ENCODE data around the gene ADORA2A. TPM values are rescaled to one million over a fixed set of nuclear protein-coding genes. Genes with fewer than 3 reads are reported as not detected.

ADORA2A gene
- total RNA-seq, 2 experiments from 2014 or later = 15.5 to 16.4 TPM

- H3K36me3 Mint-ChIP-seq (ENCODE audit: low read depth) = no peaks in the 10 kb centered on the region
- POLR2A ChIA-PET = no interaction called here
- Histone ChIP-seq H3K27ac (ENCODE audit: low read depth in 1 of 2, low read length in 2 of 2) (no peak overlapping the region), H3K9me3 (ENCODE audit: control insufficient read depth in 1 of 2, insufficient read depth in 1 of 2, low read length in 2 of 2) (no peaks in the 10 kb centered on the region), H3K4me1 (ENCODE audit: insufficient read depth, low read length) (no peaks in the 10 kb centered on the region), H3K4me3 (ENCODE audit: low read length) (no peak overlapping the region), H3K27me3 (ENCODE audit: control insufficient read depth in 1 of 2, insufficient read depth in 2 of 2, low read length in 2 of 2) (no peaks in the 10 kb centered on the region), H3K36me3 (ENCODE audit: insufficient read depth, low read length) (no peaks in the 10 kb centered on the region)
- DNase-seq (no peak), ATAC-seq (ENCODE audit: poor library complexity) (no peak)
- no peak overlapping the region for H3K4me3 Mint-ChIP-seq
- TF ChIP-seq CTCF (IDR thresholded peaks at IDR 0.05) = no peak
- no peaks in the 10 kb centered on the region for H3K4me1 Mint-ChIP-seq (ENCODE audit: low read depth)
- H3K27me3 Mint-ChIP-seq = no peaks in the 10 kb centered on the region
- CTCF ChIA-PET = no interaction called here
- intact Hi-C loops (cut with DNase I, micrococcal nuclease) = loop anchor here in 1 of 2 experiments (5.0 kb wide), 1 partner anchor 38 kb away; the partner anchor contains the start of gene ADORA2A
- H3K27ac Mint-ChIP-seq = no peak overlapping the region
- no peaks in the 10 kb centered on the region for H3K9me3 Mint-ChIP-seq
Observed at GRCh38 chr22:24465566-24465965, 38.2 kb downstream of the ADORA2A start.

- DNase-seq (no peak), ATAC-seq (ENCODE audit: poor library complexity) (no peak)
- H3K9me3 Mint-ChIP-seq = no peaks in the 10 kb centered on the region
- Histone ChIP-seq H3K27me3 (ENCODE audit: control insufficient read depth in 1 of 2, insufficient read depth in 2 of 2, low read length in 2 of 2) (no peaks in the 10 kb centered on the region), H3K4me1 (ENCODE audit: insufficient read depth, low read length) (no peaks in the 10 kb centered on the region), H3K4me3 (ENCODE audit: low read length) (no peak overlapping the region), H3K36me3 (ENCODE audit: insufficient read depth, low read length) (no peaks in the 10 kb centered on the region), H3K27ac (ENCODE audit: low read depth in 1 of 2, low read length in 2 of 2) (no peak overlapping the region), H3K9me3 (ENCODE audit: control insufficient read depth in 1 of 2, insufficient read depth in 1 of 2, low read length in 2 of 2) (no peaks in the 10 kb centered on the region)
- ChIA-PET CTCF (no interaction called here), POLR2A (no interaction called here)
- intact Hi-C loops (cut with DNase I, micrococcal nuclease) = loop anchor here in 1 of 2 experiments (5.0 kb wide), 1 partner anchor 39 kb away; the partner anchor contains the start of gene ADORA2A
- no peak overlapping the region for H3K4me3 Mint-ChIP-seq
- no peak overlapping the region for H3K27ac Mint-ChIP-seq
- H3K27me3 Mint-ChIP-seq = no peaks in the 10 kb centered on the region
- H3K4me1 Mint-ChIP-seq (ENCODE audit: low read depth) = no peaks in the 10 kb centered on the region
- no peak for TF ChIP-seq CTCF (IDR thresholded peaks at IDR 0.05)
- no peaks in the 10 kb centered on the region for H3K36me3 Mint-ChIP-seq (ENCODE audit: low read depth)
Observed at GRCh38 chr22:24465975-24466374, 38.6 kb downstream of the ADORA2A start.

- intact Hi-C loops (cut with DNase I, micrococcal nuclease) = loop anchor here in 1 of 2 experiments (5.0 kb wide), 1 partner anchor 40 kb away; the partner anchor contains the start of gene ADORA2A
- H3K4me1 Mint-ChIP-seq (ENCODE audit: low read depth) = no peaks in the 10 kb centered on the region
- H3K27me3 ChIP-seq (ENCODE audit: control insufficient read depth in 1 of 2, insufficient read depth in 2 of 2, low read length in 2 of 2) = no peaks in the 10 kb centered on the region
- POLR2A ChIA-PET = interaction anchor here (0.7 kb wide), 1 partner anchor 712 kb away, joined by 3 read pairs; no protein-coding TSS in a partner anchor
- no peaks in the 10 kb centered on the region for H3K9me3 ChIP-seq (ENCODE audit: control insufficient read depth in 1 of 2, insufficient read depth in 1 of 2, low read length in 2 of 2)
- no peak for TF ChIP-seq CTCF (IDR thresholded peaks at IDR 0.05)
- ATAC-seq (ENCODE audit: poor library complexity) = no peak
- no peak for DNase-seq
- CTCF ChIA-PET = no interaction called here
- H3K27ac Mint-ChIP-seq = no peak overlapping the region
- H3K27ac ChIP-seq (ENCODE audit: low read depth in 1 of 2, low read length in 2 of 2) = no peak overlapping the region
- H3K9me3 Mint-ChIP-seq = no peaks in the 10 kb centered on the region
- H3K4me1 ChIP-seq (ENCODE audit: insufficient read depth, low read length) = no peaks in the 10 kb centered on the region
- no peaks in the 10 kb centered on the region for H3K36me3 ChIP-seq (ENCODE audit: insufficient read depth, low read length)
- H3K4me3 ChIP-seq (ENCODE audit: low read length) = no peak overlapping the region
- H3K4me3 Mint-ChIP-seq = no peak overlapping the region
- H3K27me3 Mint-ChIP-seq = no peaks in the 10 kb centered on the region
- no peaks in the 10 kb centered on the region for H3K36me3 Mint-ChIP-seq (ENCODE audit: low read depth)
Observed at GRCh38 chr22:24466716-24467328, 39.4 kb downstream of the ADORA2A start.

Data from CD4-positive, alpha-beta T cell (primary cell).